Measurements from ENCODE around the gene IFI44L. TPM values are rescaled to one million over a fixed set of nuclear protein-coding genes. Genes with fewer than 3 reads are reported as not detected.

The IFI44L gene
- total RNA-seq, 4 donors from 2014 or later, result 1.8 to 5.5 (median 3.3) TPM; not detected in 1

GRCh38 chr1:78691995-78692747, 71.9 kb downstream of the IFI44L start:
- TF ChIP-seq POLR2AphosphoS5 (IDR thresholded peaks at IDR 0.05), result no peak
- TF ChIP-seq EP300 (IDR thresholded peaks at IDR 0.05; ENCODE audit: low read depth), result no peak
- TF ChIP-seq CTCF (IDR thresholded peaks at IDR 0.05), result no peak
- no peak for TF ChIP-seq POLR2A (IDR thresholded peaks at IDR 0.05)
- in situ Hi-C loops (cut with MboI; ENCODE audit: low pct_ligation_motif_present in 1 of 4, low pct_unique_long_range_greater_than_20kb in 1 of 4, low sequenced_read_pairs in 3 of 4), result no loop called here
- 38 to 47% methylated on average over 4 of the region's 4 CpGs for WGBS, 2 donors (ENCODE audit: low coverage in 1 of 2)

More at GRCh38 chr1:78691995-78692747, 71.9 kb downstream of the IFI44L start:
- intact Hi-C loops (cut with DNase I; ENCODE audit: low total_unique reads), result no loop called here
- Histone ChIP-seq H3K4me3 (no peak overlapping the region), H3K27me3 (no peaks in the 10 kb centered on the region), H3K36me3 (no peaks in the 10 kb centered on the region), H3K4me1 (no peaks in the 10 kb centered on the region), H3K9me3 (no peaks in the 10 kb centered on the region), H3K27ac (no peak overlapping the region)
- DNase-seq, result no peak

Other genes starting within 250 kb of the IFI44L start
- gene PTGFR, start 129.5 kb upstream of the IFI44L start, total RNA-seq, result 1 to 10 TPM in 2 of 4 donors, under 1 TPM in 2; 0.40 to 4.1 (median 0.97) TPM
- 1 to 10 TPM in 2 of 4 donors, not detected in 2; 5.9 to 9.7 TPM for gene IFI44, start 29.4 kb downstream of the IFI44L start, total RNA-seq